GM12878 (cell line): Measurements from ENCODE around the gene ALOXE3. TPM values are rescaled to one million over a fixed set of nuclear protein-coding genes. Genes with fewer than 3 reads are reported as not detected.
A peak's percentile ranks its signal among the peaks of the same experiment; 100 is the strongest.

Experiments
- BMI1 ChIP-seq: fragments of 450-650 bp; IDR thresholded peaks from 2 replicates; pipeline ENCODE4 v1.6.1; 2016; ENCODE audit warnings: mild to moderate bottlenecking, moderate library complexity, borderline replicate concordance
- CUX1 ChIP-seq: IDR thresholded peaks from 2 replicates; pipeline ENCODE4 v1.6.1; 2012; ENCODE audit warnings: improper control_type of control experiment, low read depth, low read length; ENCODE audit not compliant: insufficient replicate concordance
- E2F4 ChIP-seq: IDR thresholded peaks from 2 replicates; pipeline ENCODE4 v1.6.1; 2012; ENCODE audit warnings: low read depth, low read length, improper control_type of control experiment
- GABPA ChIP-seq: IDR thresholded peaks from 2 replicates; pipeline ENCODE4 v1.6.1; 2014; ENCODE audit warnings: antibody characterized with exemption, low read depth, mild to moderate bottlenecking, inconsistent platforms
- LARP7 ChIP-seq: fragments of 450-650 bp; IDR thresholded peaks from 2 replicates; pipeline ENCODE4 v1.6.1; 2017; ENCODE audit warnings: mild to moderate bottlenecking
- MTA3 ChIP-seq: IDR thresholded peaks from 2 replicates; pipeline ENCODE4 v1.6.1; 2012; ENCODE audit warnings: low read length, inconsistent platforms, borderline replicate concordance
- POLR2A ChIP-seq: IDR thresholded peaks from 2 replicates; pipeline ENCODE4 v1.6.1; 2011; ENCODE audit warnings: low read depth, mild to moderate bottlenecking, low read length
- RELA ChIP-seq: fragments of 450-650 bp; IDR thresholded peaks from 2 replicates; pipeline ENCODE4 v1.8.0; 2014; ENCODE audit warnings: borderline replicate concordance; ENCODE audit not compliant: partially characterized antibody
- RFX5 ChIP-seq: IDR thresholded peaks from 2 replicates; pipeline ENCODE4 v1.6.1; 2011; ENCODE audit warnings: low read depth, low read length, improper control_type of control experiment
- SIX5 ChIP-seq: IDR thresholded peaks from 2 replicates; pipeline ENCODE4 v1.6.1; 2011; ENCODE audit warnings: mild to moderate bottlenecking, low read depth, low read length, moderate library complexity; ENCODE audit not compliant: severe bottlenecking
- STAT1 ChIP-seq: fragments of 450-650 bp; conservative IDR thresholded peaks from 2 replicates; pipeline ENCODE4 v1.6.1; 2014; ENCODE audit warnings: antibody characterized with exemption, mild to moderate bottlenecking
- STAT3 ChIP-seq: IDR thresholded peaks from 2 replicates; pipeline ENCODE4 v1.6.1; 2011; ENCODE audit warnings: low read depth, low read length, improper control_type of control experiment
- ZBTB11 ChIP-seq: fragments of 450-650 bp; formaldehyde crosslinking; IDR thresholded peaks from 2 replicates; pipeline ENCODE4 v1.5.0; 2022; ENCODE audit warnings: mild to moderate bottlenecking, missing genetic modification characterization
- ZNF24 ChIP-seq: fragments of 450-650 bp; IDR thresholded peaks from 2 replicates; pipeline ENCODE4 v1.6.1; 2017; ENCODE audit warnings: antibody characterized with exemption, mild to moderate bottlenecking
- polyA plus RNA-seq, 11 experiments: library from polyadenylated mRNA; depleted of rRNA in 4 of 11; unstranded in 6 of 11; stranded (reverse) in 5 of 11; fragments of >200 nt; fragmentation: Nextera tagmentation in 4 of 11; fragmentation: Illumina TruSeq in 1 of 11; extraction: Ambion mirVana in 4 of 11; extraction: Trizol in 1 of 11; gene quantifications; 1 replicate in 1 of 11; 2 replicates in 10 of 11; pipeline versions ENCODE4 v1.2.1 to v1.2.3, GENCODE V29; 2011 to 2016; ENCODE audit warnings: inconsistent platforms in 2 of 11, missing spikeins in 2 of 11, low read depth in 1 of 11
- total RNA-seq, 4 experiments: library from RNA; depleted of rRNA in 3 of 4; stranded (reverse); fragments of >200 nt in 3 of 4; fragmentation: Illumina TruSeq in 1 of 4; extraction: Trizol in 1 of 4; gene quantifications; 2 replicates each; pipeline versions ENCODE4 v1.2.1 to v1.2.3, GENCODE V29; 2013 to 2021
- TF ChIP-seq, protein P1 (sequence below): fragments of 450-650 bp; IDR thresholded peaks from 2 replicates; pipeline ENCODE4 v1.6.1; 2017; ENCODE audit warnings: mild to moderate bottlenecking, moderate library complexity

The ALOXE3 gene
- total and polyA plus RNA-seq, 10 of the 15 experiments (the other 5 are each of a cell fraction or from before 2014, with no cell fraction given): 0.04 TPM; not detected in 9

DNA sequence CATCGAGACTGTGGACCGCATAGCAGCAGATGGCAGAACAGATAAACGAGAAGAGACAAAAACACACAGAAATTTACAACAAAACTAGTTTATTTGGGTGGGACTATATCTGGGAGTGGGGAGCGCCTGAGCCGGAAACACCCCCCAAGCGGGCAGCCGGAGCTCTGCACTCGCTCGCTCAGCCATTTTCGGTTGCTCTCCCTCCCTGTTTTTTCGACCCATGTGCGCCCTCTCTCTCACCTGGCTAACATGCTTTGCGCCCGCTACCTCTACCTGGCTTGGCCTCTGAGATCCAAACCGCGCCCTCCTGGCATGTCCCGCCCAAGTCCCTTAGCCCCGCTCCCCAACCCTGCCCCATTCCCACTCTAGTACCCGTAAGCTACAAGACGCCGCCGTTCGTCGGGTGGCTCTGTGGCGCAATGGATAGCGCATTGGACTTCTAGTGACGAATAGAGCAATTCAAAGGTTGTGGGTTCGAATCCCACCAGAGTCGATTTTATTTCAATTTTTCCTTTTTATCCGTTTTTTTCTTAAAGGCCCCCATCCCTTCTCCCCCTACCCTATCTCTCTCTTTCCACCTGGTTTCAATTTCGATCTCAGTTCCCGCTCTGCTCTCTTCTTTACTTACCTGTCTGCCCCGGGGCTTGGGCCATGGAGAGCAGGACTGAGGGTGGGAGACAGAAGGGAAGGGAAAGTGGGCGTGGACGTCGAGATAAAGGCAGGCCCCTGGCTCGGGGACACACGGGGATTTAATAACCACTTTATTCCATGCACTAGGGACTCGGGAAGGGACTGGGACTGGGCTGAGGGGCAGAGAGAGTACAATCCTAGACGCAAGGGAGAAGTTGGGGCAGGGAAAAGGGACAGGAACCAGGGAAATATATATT, 2.4 kb upstream of the ALOXE3 start (continued):
- TF ChIP-seq ZBTB11 (CRISPR knock-in tag) (no peak), RELA (peak; percentile 27), RFX5 (no peak), STAT3 (no peak), POLR2A (0 out of 2 replicates have a peak, but pooled peaks have one; percentile 38), ZNF24 (peak; percentile 98), E2F4 (no peak), MTA3 (no peak), CUX1 (peak; percentile 42), BMI1 (no peak), STAT1 (no peak), GABPA (no peak), LARP7 (0 out of 2 replicates have a peak, but pooled peaks have one; percentile 3), SIX5 (no peak)
- TF ChIP-seq, protein P1, sequence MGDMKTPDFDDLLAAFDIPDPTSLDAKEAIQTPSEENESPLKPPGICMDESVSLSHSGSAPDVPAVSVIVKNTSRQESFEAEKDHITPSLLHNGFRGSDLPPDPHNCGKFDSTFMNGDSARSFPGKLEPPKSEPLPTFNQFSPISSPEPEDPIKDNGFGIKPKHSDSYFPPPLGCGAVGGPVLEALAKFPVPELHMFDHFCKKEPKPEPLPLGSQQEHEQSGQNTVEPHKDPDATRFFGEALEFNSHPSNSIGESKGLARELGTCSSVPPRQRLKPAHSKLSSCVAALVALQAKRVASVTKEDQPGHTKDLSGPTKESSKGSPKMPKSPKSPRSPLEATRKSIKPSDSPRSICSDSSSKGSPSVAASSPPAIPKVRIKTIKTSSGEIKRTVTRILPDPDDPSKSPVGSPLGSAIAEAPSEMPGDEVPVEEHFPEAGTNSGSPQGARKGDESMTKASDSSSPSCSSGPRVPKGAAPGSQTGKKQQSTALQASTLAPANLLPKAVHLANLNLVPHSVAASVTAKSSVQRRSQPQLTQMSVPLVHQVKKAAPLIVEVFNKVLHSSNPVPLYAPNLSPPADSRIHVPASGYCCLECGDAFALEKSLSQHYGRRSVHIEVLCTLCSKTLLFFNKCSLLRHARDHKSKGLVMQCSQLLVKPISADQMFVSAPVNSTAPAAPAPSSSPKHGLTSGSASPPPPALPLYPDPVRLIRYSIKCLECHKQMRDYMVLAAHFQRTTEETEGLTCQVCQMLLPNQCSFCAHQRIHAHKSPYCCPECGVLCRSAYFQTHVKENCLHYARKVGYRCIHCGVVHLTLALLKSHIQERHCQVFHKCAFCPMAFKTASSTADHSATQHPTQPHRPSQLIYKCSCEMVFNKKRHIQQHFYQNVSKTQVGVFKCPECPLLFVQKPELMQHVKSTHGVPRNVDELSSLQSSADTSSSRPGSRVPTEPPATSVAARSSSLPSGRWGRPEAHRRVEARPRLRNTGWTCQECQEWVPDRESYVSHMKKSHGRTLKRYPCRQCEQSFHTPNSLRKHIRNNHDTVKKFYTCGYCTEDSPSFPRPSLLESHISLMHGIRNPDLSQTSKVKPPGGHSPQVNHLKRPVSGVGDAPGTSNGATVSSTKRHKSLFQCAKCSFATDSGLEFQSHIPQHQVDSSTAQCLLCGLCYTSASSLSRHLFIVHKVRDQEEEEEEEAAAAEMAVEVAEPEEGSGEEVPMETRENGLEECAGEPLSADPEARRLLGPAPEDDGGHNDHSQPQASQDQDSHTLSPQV: no peak
